ENCODE data around the gene PLD1.

Gene PLD1

DNA sequence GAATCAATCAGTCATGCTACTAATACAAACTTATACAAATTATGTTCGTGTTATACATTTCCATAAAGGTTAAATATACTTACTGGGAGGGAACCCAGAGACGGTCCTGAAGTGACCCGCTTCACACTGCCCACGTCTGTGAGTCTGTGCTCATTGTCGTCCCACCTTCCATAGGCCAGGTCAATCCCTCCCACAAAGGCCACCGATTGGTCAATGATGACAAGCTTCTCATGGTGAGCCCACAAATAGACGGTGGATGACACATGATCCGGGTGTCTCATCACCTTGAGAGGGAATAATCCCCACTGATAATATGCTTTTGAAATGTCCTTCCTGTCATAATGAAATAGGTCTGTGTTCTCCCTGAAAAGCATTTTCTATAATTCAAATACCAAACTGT is 121.7 kb downstream of the PLD1 start:
- no peak for DNase-seq

DNA sequence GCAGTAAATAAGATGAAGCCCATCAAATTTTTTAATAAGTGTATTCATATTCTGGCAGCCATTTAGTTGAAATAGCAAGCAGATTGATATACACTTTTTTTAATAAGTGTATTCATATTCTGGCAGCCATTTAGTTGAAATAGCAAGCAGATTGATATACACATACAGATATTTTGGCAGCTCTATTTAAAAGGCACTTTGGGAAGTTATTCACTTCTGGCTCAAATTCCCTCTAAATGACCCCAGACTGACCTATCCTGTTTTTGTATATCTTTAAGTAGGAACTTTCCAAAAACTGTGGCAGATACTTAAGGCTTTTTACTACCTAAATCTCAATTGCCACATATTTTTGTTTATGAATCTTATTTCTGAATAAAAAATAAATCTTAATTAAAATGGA is 122.3 kb downstream of the PLD1 start:
- DNase-seq: no peak

GRCh38 chr3:171687581-171687980 is 122.7 kb downstream of the PLD1 start:
- DNase-seq: no peak

DNA sequence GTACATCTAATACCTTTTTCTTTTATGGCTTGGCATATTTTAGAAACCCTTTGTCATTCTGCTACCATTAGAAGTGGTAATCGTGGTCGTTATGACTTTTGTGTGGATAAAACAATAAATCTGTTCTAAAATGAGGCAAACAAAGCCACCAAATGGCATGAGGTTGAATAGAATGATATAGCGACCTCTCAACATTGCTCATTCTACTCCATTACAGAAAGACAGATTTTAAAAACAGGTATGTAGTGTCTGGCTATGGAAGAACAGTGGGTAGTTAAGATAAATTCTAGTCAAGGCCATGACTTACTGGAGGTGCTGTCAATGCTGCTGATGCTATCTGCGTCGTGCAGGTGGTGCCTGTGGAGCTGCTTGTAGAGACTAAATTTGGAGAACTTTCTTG is 123.2 kb downstream of the PLD1 start:
- no peak for DNase-seq

DNA sequence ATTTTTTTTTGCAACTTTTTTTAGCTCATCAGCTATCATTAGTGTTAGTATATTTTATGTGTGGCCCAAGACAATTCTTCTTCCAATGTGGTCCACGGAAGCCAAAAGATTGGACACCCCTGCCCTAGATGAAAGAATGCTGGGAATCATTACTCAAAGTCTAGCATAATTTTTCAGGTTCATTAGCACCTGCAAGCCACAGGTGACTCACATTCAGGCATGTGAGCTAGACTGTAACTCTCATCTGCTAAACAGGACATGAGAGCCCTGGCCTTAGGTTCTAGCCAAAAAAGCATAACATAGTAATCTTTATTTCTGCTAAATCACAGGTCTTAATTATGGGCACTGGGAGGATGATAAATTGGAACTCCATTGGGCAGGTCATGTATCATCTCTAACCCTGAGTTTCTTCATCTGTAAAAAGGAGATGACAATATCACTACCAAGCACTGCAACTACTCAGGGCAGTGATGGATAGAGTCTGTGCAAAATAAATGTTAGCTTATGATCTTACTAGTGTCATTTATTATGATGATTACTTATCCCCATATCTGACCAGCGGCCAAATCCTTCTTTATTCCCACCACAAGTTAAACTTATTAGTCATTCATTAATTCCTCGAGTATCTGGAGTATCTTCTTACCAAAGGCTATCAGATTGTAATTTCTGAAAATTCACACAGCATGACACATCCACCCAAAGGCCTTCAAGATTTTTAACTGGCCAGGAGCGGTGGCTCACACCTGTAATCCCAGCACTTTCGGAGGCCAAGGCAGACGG is 125.0 kb downstream of the PLD1 start:
- DNase-seq: no peak

DNA sequence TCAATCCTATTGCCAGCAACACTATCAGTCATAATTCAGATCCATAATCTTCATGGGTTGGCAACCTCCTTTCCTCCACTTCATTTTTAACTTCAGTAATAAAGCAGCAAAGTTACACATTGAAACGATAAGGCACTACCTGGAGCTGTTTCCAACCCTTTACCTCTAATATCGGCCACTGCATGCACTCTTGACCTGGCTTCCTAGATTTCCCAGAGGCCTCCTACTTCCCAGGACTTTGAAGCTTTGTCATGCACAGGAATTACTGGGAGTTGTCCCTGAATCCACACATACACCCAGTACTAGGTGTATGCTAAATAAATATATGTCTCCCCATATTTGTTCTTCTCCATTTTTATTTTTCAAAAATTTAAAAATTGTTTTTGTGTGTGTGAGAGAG is 126.1 kb downstream of the PLD1 start:
- no peak for DNase-seq

GRCh38 chr3:171682743-171683142 is 127.5 kb downstream of the PLD1 start:
- no peak for DNase-seq

GRCh38 chr3:171680726-171681411 is 129.4 kb downstream of the PLD1 start:
- no peak for DNase-seq

DNA sequence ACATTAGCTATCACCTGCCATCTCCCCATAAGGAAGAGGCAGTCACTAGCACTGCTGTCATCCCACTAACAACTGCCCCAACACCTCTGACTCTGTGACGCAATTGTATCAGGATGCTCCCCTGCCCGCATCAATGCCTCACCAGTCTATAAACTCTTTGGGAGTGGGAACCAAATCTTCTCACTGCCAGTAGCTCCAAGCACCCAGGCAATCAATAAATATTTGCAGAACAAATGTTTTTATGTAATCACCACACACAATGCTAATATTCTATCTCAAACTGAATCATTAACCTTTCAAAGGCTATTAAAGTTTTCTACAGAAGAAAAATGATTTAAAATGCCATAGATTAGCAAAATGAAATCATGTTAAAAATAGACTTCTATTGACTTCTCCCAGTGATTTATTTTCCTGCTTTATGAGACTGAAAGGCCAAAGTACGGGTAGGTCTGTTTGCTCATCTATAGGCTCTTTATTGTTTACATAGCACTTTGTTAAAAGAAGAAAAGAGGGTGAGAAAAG is 131.3 kb downstream of the PLD1 start:
- DNase-seq: peak; percentile 45 to 56

DNA sequence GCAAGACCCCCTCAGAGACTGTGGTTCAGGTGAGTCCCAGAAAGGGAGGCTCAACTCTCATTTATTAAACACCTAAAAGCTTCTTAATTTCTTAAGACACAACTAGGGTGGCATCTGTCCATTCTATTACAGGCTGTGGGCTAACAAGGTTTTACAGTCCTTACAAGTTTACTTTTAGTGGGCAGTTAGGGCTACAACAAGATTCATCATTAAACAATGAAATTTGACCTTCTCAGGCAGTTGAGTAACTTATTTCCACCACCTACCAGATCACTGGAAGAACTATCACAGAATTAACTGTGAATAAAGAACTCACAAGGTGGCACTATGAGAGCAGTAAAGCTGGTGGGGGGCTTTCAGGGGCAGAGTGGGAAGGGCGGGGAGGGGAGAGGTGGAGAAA is 132.6 kb downstream of the PLD1 start:
- DNase-seq: no peak

- no peak for DNase-seq
These were observed 133.6 kb downstream of the PLD1 start for GRCh38 chr3:171676601-171677175.

GRCh38 chr3:171673951-171674350 is 136.3 kb downstream of the PLD1 start:
- DNase-seq: no peak

- DNase-seq: no peak
These were observed 137.7 kb downstream of the PLD1 start for GRCh38 chr3:171672538-171672937.

DNA sequence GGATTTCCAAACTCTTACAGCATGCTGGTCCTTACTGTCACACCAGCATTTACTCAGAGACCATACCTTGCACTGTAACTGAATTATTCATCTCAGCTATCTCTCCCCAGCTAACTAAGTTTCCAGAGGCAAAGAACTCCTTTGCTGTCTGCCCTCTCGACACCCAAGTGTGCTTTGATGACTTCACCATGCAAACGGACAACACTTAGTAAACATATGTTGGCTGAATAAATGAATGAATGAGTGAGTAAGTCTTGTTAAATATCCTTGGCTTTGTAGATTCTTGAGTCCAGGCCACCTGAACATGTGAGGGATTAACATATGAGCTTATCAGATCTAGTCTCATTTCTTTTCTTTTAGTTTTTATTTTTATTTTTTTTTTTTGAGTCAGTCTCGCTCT is 138.2 kb downstream of the PLD1 start:
- no peak for DNase-seq

- no peak for DNase-seq
These were observed 138.6 kb downstream of the PLD1 start for GRCh38 chr3:171671709-171672108.

- DNase-seq: no peak
These were observed 143.8 kb downstream of the PLD1 start for GRCh38 chr3:171666516-171666915.

- DNase-seq: no peak
These were observed 146.5 kb downstream of the PLD1 start for GRCh38 chr3:171663805-171664204.

- DNase-seq: no peak
These were observed 148.8 kb downstream of the PLD1 start for GRCh38 chr3:171661484-171661883.

DNA sequence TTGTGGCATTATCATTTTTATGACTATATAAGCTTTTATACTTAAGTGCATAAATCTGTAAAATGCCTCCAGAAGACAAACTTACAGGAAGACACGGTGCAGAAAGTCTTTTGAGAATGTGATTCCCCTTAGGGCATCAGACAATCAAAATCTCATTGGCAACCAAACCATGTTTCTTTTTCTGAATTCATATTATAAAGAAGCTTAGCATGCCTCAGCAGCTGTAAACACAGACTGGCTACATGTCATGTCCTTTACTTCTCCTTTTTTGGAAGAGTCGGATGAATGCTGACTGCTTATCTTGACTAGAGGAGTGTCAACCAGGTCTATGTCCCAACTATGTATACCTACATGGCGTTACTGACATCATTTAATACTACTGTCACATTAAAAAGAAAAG is 150.1 kb downstream of the PLD1 start:
- DNase-seq: no peak

DNA sequence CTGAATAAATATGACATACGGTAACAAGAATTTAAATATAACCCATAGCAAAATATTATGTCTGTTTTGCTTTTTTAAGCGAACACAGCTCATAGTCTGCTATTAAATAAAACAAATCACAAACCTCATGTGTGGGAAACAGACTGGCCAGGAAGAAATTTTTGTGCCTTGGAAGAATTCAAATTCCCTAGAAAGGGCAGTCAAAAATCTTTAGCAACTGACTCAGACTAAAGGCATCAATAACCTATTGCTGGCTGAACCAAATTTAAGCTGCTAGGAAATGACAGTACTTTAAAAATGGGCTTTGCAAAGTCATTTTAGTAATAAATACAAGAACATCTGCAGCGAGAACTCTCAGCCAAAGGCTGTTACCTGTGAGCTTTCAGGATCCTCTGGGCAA is 151.4 kb downstream of the PLD1 start:
- DNase-seq: no peak

- no peak for DNase-seq
These were observed 155.5 kb downstream of the PLD1 start for GRCh38 chr3:171654809-171655208.

- DNase-seq: no peak
These were observed 156.0 kb downstream of the PLD1 start for GRCh38 chr3:171654326-171654725.

DNA sequence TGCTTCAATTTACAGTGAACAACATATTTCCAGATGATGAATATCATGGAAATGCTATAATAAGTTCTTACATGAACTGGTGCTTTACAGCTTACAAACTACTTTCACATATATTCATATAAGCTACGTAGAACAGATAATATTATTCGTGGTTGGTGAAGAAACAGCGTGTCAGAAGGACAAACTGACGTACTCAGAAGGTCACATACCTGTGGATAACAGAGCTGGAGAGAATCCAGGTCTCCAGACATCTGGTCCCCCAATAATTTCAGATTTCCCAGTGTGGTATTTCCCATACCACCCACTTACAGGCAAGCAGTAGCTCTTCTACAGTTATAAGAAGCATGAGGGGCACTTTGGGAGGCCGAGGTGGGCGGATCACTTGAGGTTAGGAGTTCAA is 156.6 kb downstream of the PLD1 start:
- no peak for DNase-seq

DNA sequence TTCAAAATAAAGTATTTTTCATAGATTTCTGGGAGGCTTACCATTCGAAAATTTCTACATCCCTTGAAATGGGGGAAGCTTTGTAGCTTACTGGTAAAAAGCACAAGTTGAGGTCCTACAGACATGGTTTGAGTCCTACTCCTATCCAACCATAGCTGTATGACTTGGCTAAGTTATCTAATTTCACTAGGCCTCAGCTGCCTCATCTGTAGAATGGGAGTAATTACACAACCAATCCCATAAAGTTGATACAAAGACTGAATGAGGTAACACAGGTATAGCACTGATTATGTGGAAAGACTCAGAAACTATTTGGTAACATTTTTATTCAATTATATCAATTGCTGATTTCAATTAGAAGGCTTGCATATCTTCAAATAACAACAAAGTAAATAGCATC is 157.4 kb downstream of the PLD1 start:
- no peak for DNase-seq
